Muscle of back (tissue), 11 donors: ENCODE data around the gene ST6GALNAC2. TPM values are rescaled to one million over a fixed set of nuclear protein-coding genes. Genes with fewer than 3 reads are reported as not detected.
"Not testable (repeated sequence)": the region's sequence is repeated elsewhere in the genome, so short reads cannot be mapped to it uniquely, and the experiment has no call there.

Experiments used
- DNase-seq, 3 donors: peaks; one replicate each; pipeline versions ENCODE4 v3.0.0 to v3.0.0-alpha.2; 2013
- polyA plus RNA-seq, 10 donors: library from polyadenylated mRNA; unstranded; fragments of 120-200 nt; gene quantifications; one replicate each; pipeline ENCODE4 v1.2.1, GENCODE V29; 2013; ENCODE audit not compliant: insufficient read length in 10 of 10

The ST6GALNAC2 gene
- polyA plus RNA-seq, 10 donors: 1.3 to 7.4 (median 2.2) TPM

GRCh38 chr17:76540381-76541300 lies 45.0 kb downstream of the ST6GALNAC2 start:
- peak; percentile 92 to 97 (median 94) for DNase-seq

- DNase-seq: no peak
These were observed 45.9 kb downstream of the ST6GALNAC2 start, which contains the start of gene PRCD for GRCh38 chr17:76539631-76540271. Gene PRCD (plus strand): TSS chr17:76540044. CDS start chr17:76540142, 98 bp downstream.

GRCh38 chr17:76538941-76539570 lies 46.6 kb downstream of the ST6GALNAC2 start:
- DNase-seq: no peak

GRCh38 chr17:76538281-76538931 lies 47.3 kb downstream of the ST6GALNAC2 start:
- DNase-seq: peak in 1 of 3 donors; percentile 45

GRCh38 chr17:76537578-76538280 lies 47.9 kb downstream of the ST6GALNAC2 start, which contains the start of gene CYGB:
Gene CYGB (minus strand): TSS chr17:76537709. CDS start chr17:76537542, 167 bp downstream.
- DNase-seq: peak in 1 of 3 donors; percentile 72

GRCh38 chr17:76537288-76537577 lies 48.4 kb downstream of the ST6GALNAC2 start:
- DNase-seq: peak in 1 of 3 donors; percentile 68

GRCh38 chr17:76536511-76537287 lies 49.0 kb downstream of the ST6GALNAC2 start:
- DNase-seq: no peak

- DNase-seq: no peak
These were observed 49.7 kb downstream of the ST6GALNAC2 start for GRCh38 chr17:76535788-76536510.

- DNase-seq: no peak
These were observed 50.6 kb downstream of the ST6GALNAC2 start for GRCh38 chr17:76534831-76535732.

- DNase-seq: not testable (repeated sequence)
These were observed 51.9 kb downstream of the ST6GALNAC2 start for GRCh38 chr17:76533640-76534359.

- no peak for DNase-seq
These were observed 53.5 kb downstream of the ST6GALNAC2 start for GRCh38 chr17:76532072-76532651.

- peak in 1 of 3 donors; percentile 35 for DNase-seq
These were observed 54.1 kb downstream of the ST6GALNAC2 start for GRCh38 chr17:76531486-76532038.

GRCh38 chr17:76530811-76531485 lies 54.7 kb downstream of the ST6GALNAC2 start:
- DNase-seq: no peak

GRCh38 chr17:76530095-76530723 lies 55.5 kb downstream of the ST6GALNAC2 start:
- DNase-seq: peak in 2 of 3 donors; percentile 59 to 83

- peak; percentile 73 to 98 (median 87) for DNase-seq
These were observed 56.2 kb downstream of the ST6GALNAC2 start for GRCh38 chr17:76529224-76530094.
